GM12801 (cell line): ENCODE results near the gene MED7.

Experiments used
- TF ChIP-seq, protein P1 (sequence below): IDR thresholded peaks from one replicate; pipeline ENCODE4 v1.5.1; 2011; ENCODE audit warnings: control low read depth; ENCODE audit not compliant: insufficient read length; ENCODE audit errors: extremely low read depth

MED7 gene

DNA sequence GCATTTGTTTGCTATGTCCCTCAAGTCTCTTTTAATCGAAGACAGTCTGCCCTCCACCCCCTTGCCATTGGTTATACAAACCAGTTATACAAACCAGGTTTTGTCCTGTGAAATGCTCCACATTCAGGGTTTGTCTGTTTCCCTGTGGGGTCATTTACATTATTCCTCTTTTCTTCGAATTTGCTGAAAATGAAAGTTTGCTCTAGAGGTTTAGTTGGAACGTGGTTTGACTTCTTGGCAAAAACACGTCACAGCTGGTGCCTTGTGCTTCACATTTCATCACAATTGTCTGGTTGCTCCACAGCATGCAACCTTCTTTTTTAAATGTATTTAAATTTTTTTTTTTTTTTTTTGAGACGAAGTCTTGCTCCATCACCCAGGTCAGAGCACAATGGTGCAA is 29.7 kb downstream of the MED7 start:
- TF ChIP-seq, protein P1, sequence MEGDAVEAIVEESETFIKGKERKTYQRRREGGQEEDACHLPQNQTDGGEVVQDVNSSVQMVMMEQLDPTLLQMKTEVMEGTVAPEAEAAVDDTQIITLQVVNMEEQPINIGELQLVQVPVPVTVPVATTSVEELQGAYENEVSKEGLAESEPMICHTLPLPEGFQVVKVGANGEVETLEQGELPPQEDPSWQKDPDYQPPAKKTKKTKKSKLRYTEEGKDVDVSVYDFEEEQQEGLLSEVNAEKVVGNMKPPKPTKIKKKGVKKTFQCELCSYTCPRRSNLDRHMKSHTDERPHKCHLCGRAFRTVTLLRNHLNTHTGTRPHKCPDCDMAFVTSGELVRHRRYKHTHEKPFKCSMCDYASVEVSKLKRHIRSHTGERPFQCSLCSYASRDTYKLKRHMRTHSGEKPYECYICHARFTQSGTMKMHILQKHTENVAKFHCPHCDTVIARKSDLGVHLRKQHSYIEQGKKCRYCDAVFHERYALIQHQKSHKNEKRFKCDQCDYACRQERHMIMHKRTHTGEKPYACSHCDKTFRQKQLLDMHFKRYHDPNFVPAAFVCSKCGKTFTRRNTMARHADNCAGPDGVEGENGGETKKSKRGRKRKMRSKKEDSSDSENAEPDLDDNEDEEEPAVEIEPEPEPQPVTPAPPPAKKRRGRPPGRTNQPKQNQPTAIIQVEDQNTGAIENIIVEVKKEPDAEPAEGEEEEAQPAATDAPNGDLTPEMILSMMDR: no peak

DNA sequence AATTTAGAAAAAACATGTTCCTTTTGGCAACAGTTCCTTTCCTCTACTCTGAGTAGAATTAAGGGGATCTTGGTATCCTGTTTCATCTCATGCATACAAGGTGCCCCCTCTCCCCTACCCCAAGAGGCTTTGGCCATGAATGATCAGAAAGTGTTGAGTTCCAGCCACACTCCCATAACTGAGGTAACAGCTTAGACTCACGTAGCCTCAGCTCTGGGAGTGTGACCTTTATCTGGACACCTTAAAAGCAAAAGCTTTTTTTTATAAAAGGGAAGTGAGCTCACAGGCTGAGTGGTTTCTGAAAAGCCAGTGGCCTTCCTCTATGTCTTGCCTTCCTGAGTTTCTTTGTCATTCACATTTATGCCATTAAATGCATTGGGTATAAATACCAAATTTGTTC is 32.9 kb downstream of the MED7 start:
- TF ChIP-seq, protein P1: no peak

DNA sequence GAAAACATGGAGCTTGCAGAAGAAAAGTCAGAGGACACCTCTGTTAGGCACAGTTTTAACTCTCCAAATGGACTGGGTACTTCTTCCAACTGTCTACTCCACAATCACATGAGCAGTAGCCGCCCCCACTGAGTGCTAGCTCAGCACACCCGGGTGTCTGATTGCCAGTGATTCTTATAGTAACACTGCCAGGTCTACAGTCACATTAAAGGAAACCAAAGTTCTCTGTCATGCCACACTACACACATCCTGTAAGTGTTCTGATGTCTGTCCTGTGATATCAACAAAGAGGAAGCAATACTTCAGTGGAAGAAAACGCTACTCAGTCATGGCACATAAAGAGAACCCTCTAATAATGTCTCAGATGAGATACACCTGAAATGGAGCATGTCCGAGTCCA is 33.7 kb downstream of the MED7 start, which contains the start of gene HAVCR2:
HAVCR2 (minus strand) TSS at position 69 of the 400 bp plus-strand sequence; CDS start at position 8, 61 bp downstream.
- TF ChIP-seq, protein P1: no peak

DNA sequence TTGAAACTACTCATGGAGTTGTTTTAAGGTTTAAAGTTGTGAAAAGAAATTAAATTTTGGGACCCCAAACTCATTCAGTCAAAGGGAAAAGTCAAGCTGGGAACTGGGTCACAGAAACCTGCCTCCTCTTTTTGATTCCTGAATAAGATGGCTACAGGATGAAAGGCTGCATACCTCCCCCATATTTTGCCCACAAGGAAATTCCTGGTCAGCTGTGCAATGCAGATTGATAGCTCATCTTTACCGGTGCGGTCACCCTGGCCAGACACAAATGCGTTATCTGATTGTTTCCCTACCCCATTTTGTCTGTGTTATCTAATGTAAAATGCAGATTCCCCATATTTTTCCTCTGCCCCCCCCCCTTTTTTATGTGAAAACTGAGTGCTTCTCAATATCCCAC is 35.2 kb downstream of the MED7 start:
- TF ChIP-seq, protein P1: no peak

DNA sequence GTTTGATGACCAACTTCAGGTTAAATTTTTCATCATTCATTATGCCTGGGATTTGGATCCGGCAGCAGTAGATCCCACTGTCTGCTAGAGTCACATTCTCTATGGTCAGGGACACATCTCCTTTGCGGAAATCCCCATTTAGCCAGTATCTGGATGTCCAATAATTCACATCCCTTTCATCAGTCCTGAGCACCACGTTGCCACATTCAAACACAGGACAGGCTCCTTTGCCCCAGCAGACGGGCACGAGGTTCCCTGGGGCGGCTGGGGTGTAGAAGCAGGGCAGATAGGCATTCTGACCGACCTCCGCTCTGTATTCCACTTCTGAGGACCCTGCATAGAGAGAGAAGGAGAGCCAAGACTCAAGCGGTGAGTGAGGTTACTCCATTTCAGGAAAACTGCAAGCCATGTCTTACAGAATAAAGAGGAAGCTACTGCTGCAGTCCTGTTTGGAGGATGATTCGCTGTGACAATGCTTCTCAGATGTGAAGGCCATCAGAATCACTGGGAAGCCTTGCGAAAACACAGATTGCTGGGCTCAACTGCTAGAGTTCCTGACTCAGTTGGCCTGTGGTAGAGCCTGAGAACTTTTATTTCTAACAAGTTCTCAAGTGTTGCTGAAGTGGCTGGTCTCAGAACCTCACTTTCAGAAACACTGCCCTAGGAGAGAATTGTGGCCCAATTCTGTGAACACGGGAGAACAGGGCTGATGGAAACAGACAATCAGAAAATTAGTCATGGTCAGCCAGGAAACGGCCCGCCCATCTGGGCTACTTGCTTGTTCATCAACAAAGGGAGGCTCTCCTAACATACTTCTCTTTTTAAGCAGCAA is 35.8 kb downstream of the MED7 start:
- TF ChIP-seq, protein P1: no peak

DNA sequence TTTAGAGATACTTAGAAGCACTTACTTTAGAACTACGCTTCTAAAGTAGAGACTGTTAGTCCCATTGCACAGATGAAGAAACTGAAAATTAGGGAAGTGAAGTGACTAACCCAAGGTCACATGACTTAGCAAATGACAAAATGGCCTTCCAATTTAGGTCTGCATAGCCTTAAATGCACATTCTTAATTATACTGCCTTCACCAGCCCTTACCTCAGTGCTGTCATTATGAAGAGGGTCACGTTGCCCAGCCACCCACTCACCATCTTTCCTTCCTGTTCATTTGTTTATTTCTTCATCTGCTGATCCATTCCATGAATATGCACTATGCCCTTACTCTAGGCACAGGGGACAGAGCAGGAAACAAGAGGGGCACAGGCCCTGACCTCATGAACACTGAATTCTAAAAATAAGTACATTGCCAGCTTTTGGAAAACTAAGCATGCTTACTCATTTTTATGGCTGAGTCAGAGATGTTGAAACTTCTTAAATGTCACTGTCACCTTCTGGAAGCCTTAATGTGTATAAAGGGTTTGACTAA is 42.5 kb downstream of the MED7 start:
- TF ChIP-seq, protein P1: no peak

DNA sequence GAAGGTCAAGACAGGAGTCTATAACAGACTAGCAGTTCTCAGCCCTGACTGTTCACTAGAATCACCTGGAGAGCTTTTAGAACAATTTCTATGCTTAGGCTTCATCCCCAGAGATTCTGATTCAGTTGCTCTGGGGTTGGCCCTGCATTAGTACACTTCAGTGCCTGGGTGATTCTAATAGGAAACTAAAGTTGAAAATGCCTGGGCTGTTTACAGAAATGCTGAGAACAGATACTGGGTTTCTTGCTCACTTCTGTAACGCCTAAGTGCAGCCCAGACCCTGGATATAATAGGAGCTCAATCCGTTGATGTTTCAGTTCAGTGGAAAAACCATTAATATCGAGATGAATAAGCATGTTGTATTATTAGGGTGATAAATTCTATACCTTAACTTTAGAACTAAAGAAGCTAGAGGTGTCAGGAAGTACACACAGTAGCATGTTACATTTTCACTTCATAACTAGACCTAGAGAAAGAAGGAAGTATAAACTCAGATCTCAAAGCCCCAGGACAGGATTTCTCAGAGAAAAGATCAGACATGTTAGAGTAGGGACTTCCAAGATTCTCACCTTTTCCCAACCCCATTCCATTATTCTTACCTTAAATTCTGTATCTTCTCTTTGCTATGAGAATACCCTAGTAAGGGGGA is 54.2 kb downstream of the MED7 start:
- TF ChIP-seq, protein P1: no peak
